K562 (cell line): Measurements from ENCODE around the gene VTN. TPM values are rescaled to one million over a fixed set of nuclear protein-coding genes. Genes with fewer than 3 reads are reported as not detected.
A peak's percentile ranks its signal among the peaks of the same experiment; 100 is the strongest.

Experiments
- ETV6 ChIP-seq, 3 experiments: fragments of 150-350 bp in 1 of 3; sonication (generic) in 1 of 3; formaldehyde crosslinking in 1 of 3; IDR thresholded peaks; 2 replicates each; pipeline versions ENCODE4 v1.6.1 to v1.8.0; 2014 to 2022; ENCODE audit warnings: borderline replicate concordance in 2 of 3, low read depth in 2 of 3, antibody characterized with exemption in 1 of 3, low read length in 1 of 3, mild to moderate bottlenecking in 1 of 3, missing genetic modification reagents in 1 of 3
- FOXO4 ChIP-seq: fragments of 450-650 bp; formaldehyde crosslinking; IDR thresholded peaks from 2 replicates; pipeline ENCODE4 v1.4.0; 2020; ENCODE audit warnings: mild to moderate bottlenecking, moderate library complexity
- LCOR ChIP-seq: sonication (generic); formaldehyde crosslinking; IDR thresholded peaks from 2 replicates; pipeline ENCODE4 v1.8.0; 2022; ENCODE audit warnings: mild to moderate bottlenecking, missing genetic modification reagents
- MLLT1 ChIP-seq, 2 experiments: fragments of 450-650 bp; IDR thresholded peaks; 2 replicates each; pipeline ENCODE4 v1.6.1; 2016
- PRPF4 ChIP-seq: fragments of 200-400 bp; formaldehyde crosslinking; IDR thresholded peaks from one replicate; pipeline ENCODE4 v1.6.1; 2017; ENCODE audit warnings: low read length, low read depth, mild to moderate bottlenecking; ENCODE audit not compliant: insufficient read depth, poor library complexity, severe bottlenecking
- PTTG1 ChIP-seq: fragments of 450-650 bp; IDR thresholded peaks from 2 replicates; pipeline ENCODE4 v1.6.1; 2016; ENCODE audit warnings: low read depth, mild to moderate bottlenecking, missing genetic modification characterization, missing compliant biosample characterization
- RBM15 ChIP-seq: fragments of 200-400 bp; formaldehyde crosslinking; IDR thresholded peaks from 2 replicates; pipeline ENCODE4 v1.6.1; 2018; ENCODE audit warnings: mild to moderate bottlenecking, low read length, moderate library complexity; ENCODE audit not compliant: insufficient read depth
- SETDB1 ChIP-seq: IDR thresholded peaks from one replicate; pipeline ENCODE4 v1.6.1; 2012; ENCODE audit warnings: low read length, control low read depth, inconsistent platforms
- SFPQ ChIP-seq: fragments of 200-400 bp; formaldehyde crosslinking; IDR thresholded peaks from 2 replicates; pipeline ENCODE4 v1.6.1; 2017; ENCODE audit warnings: mild to moderate bottlenecking, low read depth, low read length, moderate library complexity
- UBTF ChIP-seq, 2 experiments: IDR thresholded peaks; 2 replicates each; pipeline ENCODE4 v1.6.1; 2012; ENCODE audit warnings: improper control_type of control experiment in 2 of 2, low read depth in 2 of 2, low read length in 2 of 2, borderline replicate concordance in 1 of 2
- ZNF121 ChIP-seq: sonication (generic); formaldehyde crosslinking; conservative IDR thresholded peaks from 2 replicates; pipeline ENCODE4 v1.8.0; 2022; ENCODE audit warnings: missing genetic modification reagents
- ZNF3 ChIP-seq: fragments of 250-450 bp; sonication (Bioruptor Pico); IDR thresholded peaks from 2 replicates; pipeline ENCODE4 v1.5.0; 2021; ENCODE audit warnings: mild to moderate bottlenecking, moderate library complexity
- ZNF79 ChIP-seq: fragments of 250-450 bp; sonication (Bioruptor Pico); IDR thresholded peaks from 2 replicates; pipeline ENCODE4 v1.4.0; 2020; ENCODE audit warnings: low read depth, mild to moderate bottlenecking, moderate library complexity
- polyA plus RNA-seq, 8 experiments: library from polyadenylated mRNA; depleted of rRNA in 4 of 8; stranded (reverse) in 5 of 8; unstranded in 3 of 8; fragments of >200 nt; fragmentation: Nextera tagmentation in 2 of 8; fragmentation: Illumina TruSeq in 1 of 8; extraction: Ambion mirVana in 2 of 8; extraction: Trizol in 1 of 8; gene quantifications; 2 replicates each; pipeline versions ENCODE4 v1.2.1 to v1.2.3, GENCODE V29; 2011 to 2014; ENCODE audit warnings: inconsistent platforms in 1 of 8, missing spikeins in 1 of 8
- total RNA-seq, 7 experiments: library from RNA; depleted of rRNA in 6 of 7; stranded (reverse); fragments of >200 nt in 6 of 7; fragmentation: Illumina TruSeq in 2 of 7; extraction: Trizol in 2 of 7; gene quantifications; 2 replicates each; pipeline versions ENCODE4 v1.2.1 to v1.2.3, GENCODE V29; 2011 to 2021; ENCODE audit warnings: low replicate concordance in 1 of 7
- TF ChIP-seq, protein P1 (sequence below): sonication (generic); formaldehyde crosslinking; IDR thresholded peaks from 2 replicates; pipeline ENCODE4 v1.8.1; 2023; ENCODE audit warnings: mild to moderate bottlenecking, missing genetic modification reagents

Gene VTN
- total and polyA plus RNA-seq, 9 of the 15 experiments (the other 6 are each of a cell fraction or from before 2014, with no cell fraction given), result 0.13 to 1.0 (median 0.29) TPM; not detected in 1

DNA sequence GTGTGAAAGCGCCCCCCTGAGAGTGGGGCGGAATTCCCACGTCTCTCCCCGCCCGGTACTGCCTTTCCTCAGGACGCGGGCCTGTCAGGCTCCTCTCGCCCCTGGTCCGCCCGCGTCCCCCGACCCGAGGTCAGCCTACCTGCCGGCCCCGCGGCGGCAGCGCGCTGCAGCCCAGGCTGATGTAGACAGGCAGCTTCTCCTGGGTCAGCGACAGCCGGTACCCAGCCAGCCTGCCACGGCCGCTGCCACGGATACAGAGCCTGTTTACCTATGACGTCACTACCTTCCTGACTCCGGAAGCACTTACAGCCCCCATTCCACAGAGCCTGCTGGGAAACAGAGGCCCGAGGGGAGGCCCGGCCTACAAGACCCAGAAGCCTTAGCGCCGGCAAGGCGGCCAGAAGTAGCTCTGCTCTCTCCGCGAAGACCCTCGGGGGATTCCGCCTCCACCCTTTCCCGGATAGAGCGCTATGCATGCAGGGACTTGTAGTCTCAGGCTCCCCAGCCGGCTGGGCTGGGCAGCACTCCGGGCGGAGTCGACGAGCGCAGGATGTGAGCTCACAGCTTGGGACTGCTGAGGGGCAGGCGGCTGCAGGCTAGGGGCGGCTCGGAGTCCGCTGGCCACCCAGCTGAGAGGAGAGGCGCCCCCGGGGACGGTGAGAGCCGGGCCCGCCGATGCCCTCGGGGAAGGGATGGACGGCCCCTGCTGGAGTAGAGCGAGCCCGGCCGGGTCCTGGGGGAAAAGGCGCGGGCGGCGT is 34.7 kb downstream of the VTN start, which contains the start of the genes IFT20 and TNFAIP1 (continued):
- no peak for TF ChIP-seq MLLT1 (IDR thresholded peaks at IDR 0.05)
- no peak for TF ChIP-seq SETDB1
- TF ChIP-seq FOXO4 (CRISPR knock-in tag), result peak; percentile 78; the same call in 1 of the 2 replicates
- TF ChIP-seq ZNF121, result no peak
- no peak for TF ChIP-seq SFPQ
- TF ChIP-seq ETV6 (IDR thresholded peaks at IDR 0.05; ENCODE audit: borderline replicate concordance in 1 of 2, low read depth in 2 of 2, low read length in 1 of 2), result no peak
- no peak for TF ChIP-seq ETV6 (CRISPR knock-in tag; IDR thresholded peaks at IDR 0.05; ENCODE audit: borderline replicate concordance)
- TF ChIP-seq, protein P1, sequence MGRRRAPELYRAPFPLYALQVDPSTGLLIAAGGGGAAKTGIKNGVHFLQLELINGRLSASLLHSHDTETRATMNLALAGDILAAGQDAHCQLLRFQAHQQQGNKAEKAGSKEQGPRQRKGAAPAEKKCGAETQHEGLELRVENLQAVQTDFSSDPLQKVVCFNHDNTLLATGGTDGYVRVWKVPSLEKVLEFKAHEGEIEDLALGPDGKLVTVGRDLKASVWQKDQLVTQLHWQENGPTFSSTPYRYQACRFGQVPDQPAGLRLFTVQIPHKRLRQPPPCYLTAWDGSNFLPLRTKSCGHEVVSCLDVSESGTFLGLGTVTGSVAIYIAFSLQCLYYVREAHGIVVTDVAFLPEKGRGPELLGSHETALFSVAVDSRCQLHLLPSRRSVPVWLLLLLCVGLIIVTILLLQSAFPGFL (CRISPR knock-in tag), result no peak
- TF ChIP-seq PRPF4, result no peak
- TF ChIP-seq ZNF79 (CRISPR knock-in tag), result 0 out of 2 replicates have a peak, but pooled peaks have one; percentile 59
- no peak for TF ChIP-seq UBTF (IDR thresholded peaks at IDR 0.05; ENCODE audit: borderline replicate concordance in 1 of 2, low read depth in 2 of 2, low read length in 2 of 2)
- no peak for TF ChIP-seq LCOR (CRISPR knock-in tag)
- no peak for TF ChIP-seq RBM15
- TF ChIP-seq ZNF3 (CRISPR knock-in tag), result no peak
- TF ChIP-seq PTTG1, result no peak
